IMR-90 (cell line): ENCODE data around the gene ABCC10. TPM values are rescaled to one million over a fixed set of nuclear protein-coding genes. Genes with fewer than 3 reads are reported as not detected.

Experiments
- ATAC-seq: fragments of 200-7000 bp; cut with Tn5 transposase; 2 replicates; pipeline ENCODE4 v1.9.1; 2020; ENCODE audit warnings: low read depth, mild to moderate bottlenecking, moderate library complexity
- BruUV-seq: library from RNA; stranded (reverse); fragments of 400-500 nt; replicated peaks from 2 replicates; lab custom pipeline; 2021; lab: Mats Ljungman, UMichigan
- CTCF ChIA-PET: fragments of 300-600 bp; formaldehyde crosslinking; extraction: SDS; loops from one replicate; lab custom pipeline; 2021; ENCODE audit warnings: antibody characterized with exemption; lab: Yijun Ruan, JAX
- POLR2A ChIA-PET: fragments of 300-600 bp; sonication (Branson Sonifier 250); formaldehyde crosslinking; loops from one replicate; lab custom pipeline; 2022; ENCODE audit warnings: antibody characterized with exemption; ENCODE audit not compliant: unreplicated experiment; lab: Charles Lee
- DNase-seq: peaks from one replicate; pipeline ENCODE4 v3.0.0; 2013
- H2AFZ ChIP-seq: replicated peaks from 2 replicates; pipeline ENCODE3; 2013; ENCODE audit warnings: low read length, mild to moderate bottlenecking; ENCODE audit not compliant: poor library complexity
- H2AK5ac ChIP-seq: 2 replicates; pipeline ENCODE4 v1.6.1; 2013; ENCODE audit warnings: low read depth, low read length, inconsistent platforms
- H2AK9ac ChIP-seq: replicated peaks from 2 replicates; pipeline ENCODE3; 2013; ENCODE audit warnings: mild to moderate bottlenecking, low read depth, low read length, moderate library complexity; ENCODE audit not compliant: poor library complexity
- H2BK120ac ChIP-seq: 2 replicates; pipeline ENCODE4 v1.6.1; 2013; ENCODE audit warnings: low read depth, low read length, inconsistent platforms
- H2BK15ac ChIP-seq: 3 replicates; pipeline ENCODE4 v1.6.1; 2013; ENCODE audit warnings: low read depth, low read length, inconsistent platforms
- H2BK20ac ChIP-seq: 2 replicates; pipeline ENCODE4 v1.6.1; 2013; ENCODE audit warnings: low read depth, mild to moderate bottlenecking, inconsistent platforms, low read length, moderate library complexity
- H2BK5ac ChIP-seq: 2 replicates; pipeline ENCODE4 v1.6.1; 2013; ENCODE audit warnings: mild to moderate bottlenecking, low read depth, low read length, inconsistent platforms; ENCODE audit not compliant: poor library complexity, severe bottlenecking
- H3K14ac ChIP-seq: replicated peaks from 2 replicates; pipeline ENCODE4 v1.6.1; 2013; ENCODE audit warnings: low read depth, low read length, inconsistent platforms
- H3K18ac ChIP-seq: 2 replicates; pipeline ENCODE4 v1.6.1; 2013; ENCODE audit warnings: low read depth, low read length, control low read depth
- H3K23ac ChIP-seq: 2 replicates; pipeline ENCODE4 v1.6.1; 2013; ENCODE audit warnings: low read depth, low read length, inconsistent platforms
- H3K27ac ChIP-seq: 2 replicates; pipeline ENCODE4 v1.5.1; 2013; ENCODE audit warnings: mild to moderate bottlenecking, control low read depth, low read length; ENCODE audit not compliant: insufficient read depth
- H3K27me3 ChIP-seq: 2 replicates; pipeline ENCODE4 v1.6.1; 2013; ENCODE audit warnings: low read length; ENCODE audit not compliant: control insufficient read depth, insufficient read depth
- H3K36me3 ChIP-seq: 2 replicates; pipeline ENCODE4 v1.6.1; 2013; ENCODE audit warnings: low read length, mixed read lengths; ENCODE audit not compliant: control insufficient read depth, insufficient read depth
- H3K4ac ChIP-seq: 2 replicates; pipeline ENCODE4 v1.6.1; 2013; ENCODE audit warnings: low read depth, low read length, inconsistent platforms
- H3K4me1 ChIP-seq: 2 replicates; pipeline ENCODE4 v1.6.1; 2013; ENCODE audit warnings: low read length, mixed read lengths; ENCODE audit not compliant: control insufficient read depth, insufficient read depth
- H3K4me2 ChIP-seq: 2 replicates; pipeline ENCODE4 v1.6.1; 2013; ENCODE audit warnings: low read depth, mild to moderate bottlenecking, control low read depth, low read length, moderate library complexity
- H3K4me3 ChIP-seq: 2 replicates; pipeline ENCODE4 v1.5.1; 2013; ENCODE audit warnings: low read depth, mild to moderate bottlenecking, control low read depth, low read length, moderate library complexity; ENCODE audit not compliant: insufficient read depth
- H3K56ac ChIP-seq: 2 replicates; pipeline ENCODE4 v1.6.1; 2013; ENCODE audit warnings: low read length, inconsistent platforms; ENCODE audit not compliant: insufficient read depth; ENCODE audit errors: extremely low read depth
- H3K79me1 ChIP-seq, 2 experiments: 2 replicates each; pipeline ENCODE4 v1.6.1; 2013; ENCODE audit warnings: low read length in 2 of 2, inconsistent platforms in 1 of 2, low read depth in 1 of 2
- H3K9ac ChIP-seq: 2 replicates; pipeline ENCODE4 v1.6.1; 2013; ENCODE audit warnings: low read depth, low read length, control low read depth
- H3K9me1 ChIP-seq: 2 replicates; pipeline ENCODE4 v1.6.1; 2013; ENCODE audit warnings: low read length, inconsistent platforms; ENCODE audit not compliant: insufficient read depth
- H3K9me3 ChIP-seq: 2 replicates; pipeline ENCODE4 v1.6.1; 2013; ENCODE audit warnings: low read length; ENCODE audit not compliant: control insufficient read depth, insufficient read depth
- H4K20me1 ChIP-seq: 2 replicates; pipeline ENCODE4 v1.6.1; 2013; ENCODE audit warnings: low read length, inconsistent platforms; ENCODE audit not compliant: insufficient read depth
- H4K5ac ChIP-seq: 2 replicates; pipeline ENCODE4 v1.6.1; 2013; ENCODE audit warnings: mild to moderate bottlenecking, low read depth, low read length, control low read depth
- H4K8ac ChIP-seq, 2 experiments: 2 replicates each; pipeline ENCODE4 v1.6.1; 2013; ENCODE audit warnings: low read depth in 2 of 2, low read length in 2 of 2, control low read depth in 1 of 2, inconsistent platforms in 1 of 2
- H4K91ac ChIP-seq: 2 replicates; pipeline ENCODE4 v1.6.1; 2013; ENCODE audit warnings: low read depth, low read length, inconsistent platforms; ENCODE audit not compliant: insufficient read depth
- BHLHE40 ChIP-seq: fragments of 150-350 bp; IDR thresholded peaks from 2 replicates; pipeline ENCODE4 v1.6.1; 2016; ENCODE audit warnings: mild to moderate bottlenecking, low read depth, low read length
- CEBPB ChIP-seq: IDR thresholded peaks from 2 replicates; pipeline ENCODE4 v1.6.1; 2012; ENCODE audit warnings: low read depth, low read length, improper control_type of control experiment
- CHD1 ChIP-seq: IDR thresholded peaks from 2 replicates; pipeline ENCODE4 v1.6.1; 2012; ENCODE audit warnings: low read depth, low read length, improper control_type of control experiment
- CTCF ChIP-seq: conservative IDR thresholded peaks from 2 replicates; pipeline ENCODE4 v1.5.1; 2012; ENCODE audit warnings: mild to moderate bottlenecking, low read depth, low read length, improper control_type of control experiment
- FOS ChIP-seq: fragments of 150-350 bp; IDR thresholded peaks from 2 replicates; pipeline ENCODE4 v1.6.1; 2016; ENCODE audit warnings: low read depth, low read length
- MXI1 ChIP-seq: IDR thresholded peaks from 2 replicates; pipeline ENCODE4 v1.6.1; 2012; ENCODE audit warnings: low read depth, mild to moderate bottlenecking, low read length, moderate library complexity, borderline replicate concordance
- NFE2L2 ChIP-seq: fragments of 150-350 bp; IDR thresholded peaks from 2 replicates; pipeline ENCODE4 v1.6.1; 2016; ENCODE audit warnings: low read depth, mild to moderate bottlenecking, low read length
- RAD21 ChIP-seq: IDR thresholded peaks from 2 replicates; pipeline ENCODE4 v1.6.1; 2012; ENCODE audit warnings: low read length, improper control_type of control experiment
- RCOR1 ChIP-seq: IDR thresholded peaks from 2 replicates; pipeline ENCODE4 v1.6.1; 2012; ENCODE audit warnings: mild to moderate bottlenecking, low read length, improper control_type of control experiment; ENCODE audit not compliant: insufficient replicate concordance
- RFX5 ChIP-seq: IDR thresholded peaks from 2 replicates; pipeline ENCODE4 v1.8.0; 2012; ENCODE audit warnings: low read depth, mild to moderate bottlenecking, low read length, moderate library complexity
- USF2 ChIP-seq: fragments of 150-350 bp; IDR thresholded peaks from 2 replicates; pipeline ENCODE4 v1.6.1; 2017; ENCODE audit warnings: mild to moderate bottlenecking, antibody characterized with exemption, low read length, low read depth
- whole genome bisulfite sequencing, 2 experiments: methylation state at CpG; one replicate each; pipeline versions ENCODE4 v1.1.5 to v1.1.7; 2013; ENCODE audit warnings: missing lambda C conversion rate in 2 of 2; ENCODE audit not compliant: insufficient read length in 1 of 2; ENCODE audit errors: extremely low coverage in 2 of 2; 5-methylcytosine and 5-hydroxymethylcytosine counted together
- dilution Hi-C: fragments of 300-500 bp; cut with HindIII; formaldehyde crosslinking; loops from one replicate; pipeline ENCODE4 v1.14.3; 2018; ENCODE audit warnings: low sequenced_read_pairs; ENCODE audit not compliant: unreplicated experiment
- in situ Hi-C: fragments of 300-500 bp; cut with MboI; formaldehyde crosslinking; loops from 3 replicates; pipeline ENCODE4 v1.14.3; 2019; ENCODE audit warnings: low sequenced_read_pairs, inconsistent platforms, mixed read lengths
- intact Hi-C: fragments of 100-400 bp; cut with micrococcal nuclease; formaldehyde crosslinking; loops from 2 replicates; pipeline ENCODE4 v1.10.0; 2022
- polyA plus RNA-seq, 3 experiments: library from polyadenylated mRNA; depleted of rRNA; stranded (reverse); fragments of >200 nt; gene quantifications; 2 replicates each; pipeline ENCODE4 v1.2.3, GENCODE V29; 2012; ENCODE audit warnings: low replicate concordance in 1 of 3
- total RNA-seq: library from RNA; depleted of rRNA; stranded (reverse); fragments of >200 nt; gene quantifications from 2 replicates; pipeline ENCODE4 v1.2.3, GENCODE V29; 2012

The ABCC10 gene
- total and polyA plus RNA-seq, 2 of the 4 experiments (the other 2 are of a cell fraction), result 7.0 to 26.3 TPM

GRCh38 chr6:43457643-43458042 lies 30.3 kb downstream of the ABCC10 start:
- Histone ChIP-seq H4K5ac (no peak overlapping the region), H2AK5ac (no peak overlapping the region), H3K18ac (no peak overlapping the region), H2AK9ac (no peak overlapping the region), H3K9me3 (no peaks in the 10 kb centered on the region; the same call in 1 of the 2 replicates), H3K27me3 (peaks cover 24% of the 10 kb centered on the region), H3K4ac (no peak overlapping the region), H3K14ac (no peak overlapping the region), H4K91ac (no peak overlapping the region), H3K4me2 (no peak overlapping the region), H3K9ac (no peak overlapping the region), H4K8ac (no peak overlapping the region), H3K27ac (no peak overlapping the region), H2BK5ac (no peak overlapping the region), H3K79me1 (no peaks in the 10 kb centered on the region), H2AFZ (no peak overlapping the region), H3K4me3 (no peak overlapping the region), H2BK20ac (no peak overlapping the region), H4K20me1 (no peaks in the 10 kb centered on the region), H3K56ac (no peak overlapping the region), H3K4me1 (peaks cover 2% of the 10 kb centered on the region; the same call in 1 of the 2 replicates), H3K23ac (no peak overlapping the region), H2BK120ac (no peak overlapping the region), H2BK15ac (no peak overlapping the region), H3K9me1 (no peaks in the 10 kb centered on the region), H3K36me3 (peaks cover 4% of the 10 kb centered on the region; the same call in 1 of the 2 replicates)
- no peak for ATAC-seq
- BruUV-seq, result no TSS peak
- in situ Hi-C loops, result no loop called here
- no peak for TF ChIP-seq FOS
- no peak for TF ChIP-seq NFE2L2
- no peak for TF ChIP-seq CHD1
- TF ChIP-seq CEBPB, result no peak
- no peak for TF ChIP-seq USF2
- no peak for TF ChIP-seq RAD21
- TF ChIP-seq RFX5, result no peak
- no peak for TF ChIP-seq CTCF
- TF ChIP-seq RCOR1, result no peak
- TF ChIP-seq MXI1, result no peak
- no peak for TF ChIP-seq BHLHE40
- DNase-seq, result no peak
- no CpG with 5 or more reads among the region's 9 CpGs for WGBS, 2 experiments
- POLR2A ChIA-PET, result no interaction called here
- intact Hi-C loops, result no loop called here
- CTCF ChIA-PET, result interaction anchor here (0.6 to 1.0 kb wide), 2 partner anchors 50 to 217 kb away, joined by 3 read pairs; no protein-coding TSS in a partner anchor
- dilution Hi-C loops, result no loop called here
